Measurements from ENCODE around the gene NIN. TPM values are rescaled to one million over a fixed set of nuclear protein-coding genes. Genes with fewer than 3 reads are reported as not detected.

NIN gene
- total RNA-seq, 1 donor: 40.2 TPM

- TF ChIP-seq CTCF (IDR thresholded peaks at IDR 0.05; ENCODE audit: extremely low read depth, low read depth, low read length): no peak
- H4K20me1 ChIP-seq (ENCODE audit: insufficient read depth, low read length): peaks cover 46% of the 10 kb centered on the region
- H3K4me2 ChIP-seq (ENCODE audit: insufficient read depth, low read length): peak overlapping the region; percentile 88
- no peaks in the 10 kb centered on the region for H3K27me3 ChIP-seq (ENCODE audit: insufficient read depth, low read length)
- peaks cover 17% of the 10 kb centered on the region for H3K4me1 ChIP-seq (ENCODE audit: insufficient read depth, low read length)
- H3K27ac ChIP-seq (ENCODE audit: low read depth, low read length): peak overlapping the region; percentile 8
- peaks cover 6% of the 10 kb centered on the region for H3K36me3 ChIP-seq (ENCODE audit: insufficient read depth, low read length)
- no peaks in the 10 kb centered on the region for H3K9me3 ChIP-seq (ENCODE audit: low read depth, low read length)
- peak overlapping the region; percentile 43 for H2AFZ ChIP-seq (ENCODE audit: low read length)
- DNase-seq (ENCODE audit: insufficient read length, low spot score, missing footprints): peak; percentile 87
- peaks cover 50% of the 10 kb centered on the region for H3K79me2 ChIP-seq (ENCODE audit: insufficient read depth, low read length)
- H3K4me3 ChIP-seq (ENCODE audit: insufficient read depth, low read length): peak overlapping the region; percentile 76
These were observed 674 bp downstream of the NIN start for GRCh38 chr14:50830044-50830931.

DNA sequence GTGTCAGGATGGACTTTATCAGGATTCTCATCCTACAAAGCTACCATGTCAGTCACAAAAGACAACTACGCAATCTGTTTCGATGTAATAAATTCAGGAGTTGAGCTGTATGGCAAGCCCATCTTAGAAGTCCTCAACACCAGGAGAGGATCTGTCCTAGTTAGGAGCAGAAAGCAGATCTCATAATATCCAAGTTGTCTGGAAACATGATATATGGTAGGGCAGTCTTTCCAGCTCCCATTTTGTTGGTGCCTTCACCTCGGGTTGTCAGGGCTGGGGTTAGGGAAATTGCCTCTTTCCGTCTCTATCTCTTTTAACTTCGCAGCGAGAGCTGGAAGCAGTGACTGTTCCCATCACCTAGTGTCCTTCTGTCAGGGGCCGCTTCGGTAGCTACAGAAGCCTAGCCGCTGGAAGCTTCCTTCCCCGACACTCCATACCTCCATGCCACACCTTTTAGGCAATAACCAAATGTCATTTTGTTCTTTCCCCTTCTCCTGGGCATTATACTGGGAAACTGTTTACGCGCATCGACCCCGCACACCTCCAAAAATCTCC is 1.4 kb downstream of the NIN start:
- TF ChIP-seq CTCF (IDR thresholded peaks at IDR 0.05; ENCODE audit: extremely low read depth, low read depth, low read length): no peak
- peak overlapping the region; percentile 88 for H3K4me2 ChIP-seq (ENCODE audit: insufficient read depth, low read length)
- peaks cover 6% of the 10 kb centered on the region for H3K36me3 ChIP-seq (ENCODE audit: insufficient read depth, low read length)
- no peak for DNase-seq (ENCODE audit: insufficient read length, low spot score, missing footprints)
- peaks cover 17% of the 10 kb centered on the region for H3K4me1 ChIP-seq (ENCODE audit: insufficient read depth, low read length)
- H3K27ac ChIP-seq (ENCODE audit: low read depth, low read length): no peak overlapping the region
- peak overlapping the region; percentile 17 for H2AFZ ChIP-seq (ENCODE audit: low read length)
- H3K79me2 ChIP-seq (ENCODE audit: insufficient read depth, low read length): peaks cover 57% of the 10 kb centered on the region
- H3K27me3 ChIP-seq (ENCODE audit: insufficient read depth, low read length): no peaks in the 10 kb centered on the region
- peaks cover 51% of the 10 kb centered on the region for H4K20me1 ChIP-seq (ENCODE audit: insufficient read depth, low read length)
- no peaks in the 10 kb centered on the region for H3K9me3 ChIP-seq (ENCODE audit: low read depth, low read length)
- H3K4me3 ChIP-seq (ENCODE audit: insufficient read depth, low read length): peak overlapping the region; percentile 76

GRCh38 chr14:50828721-50829488 is 2.1 kb downstream of the NIN start:
- Histone ChIP-seq H3K4me1 (ENCODE audit: insufficient read depth, low read length) (peaks cover 17% of the 10 kb centered on the region), H3K4me3 (ENCODE audit: insufficient read depth, low read length) (peak overlapping the region; percentile 76), H2AFZ (ENCODE audit: low read length) (no peak overlapping the region), H4K20me1 (ENCODE audit: insufficient read depth, low read length) (peaks cover 55% of the 10 kb centered on the region), H3K27ac (ENCODE audit: low read depth, low read length) (no peak overlapping the region), H3K79me2 (ENCODE audit: insufficient read depth, low read length) (peaks cover 63% of the 10 kb centered on the region), H3K27me3 (ENCODE audit: insufficient read depth, low read length) (no peaks in the 10 kb centered on the region), H3K36me3 (ENCODE audit: insufficient read depth, low read length) (peaks cover 6% of the 10 kb centered on the region), H3K9me3 (ENCODE audit: low read depth, low read length) (no peaks in the 10 kb centered on the region), H3K4me2 (ENCODE audit: insufficient read depth, low read length) (peak overlapping the region; percentile 88)
- DNase-seq (ENCODE audit: insufficient read length, low spot score, missing footprints): peak; percentile 49
- TF ChIP-seq CTCF (IDR thresholded peaks at IDR 0.05; ENCODE audit: extremely low read depth, low read depth, low read length): no peak
